ENCODE measurements around the gene TMA7.

Gene TMA7

GRCh38 chr3:48422681-48423080, 17.4 kb upstream of the TMA7 start:
- DNase-seq (ENCODE audit: low read depth in 2 of 2) = no peak

- no peak for DNase-seq (ENCODE audit: low read depth in 2 of 2)
Measured at GRCh38 chr3:48423241-48423882, 16.7 kb upstream of the TMA7 start.

GRCh38 chr3:48423883-48424695, 16.0 kb upstream of the TMA7 start:
- no peak for DNase-seq (ENCODE audit: low read depth in 2 of 2)

GRCh38 chr3:48425281-48425812, 14.7 kb upstream of the TMA7 start:
- no peak for DNase-seq (ENCODE audit: low read depth in 2 of 2)

- no peak for DNase-seq (ENCODE audit: low read depth in 2 of 2)
Measured at GRCh38 chr3:48426401-48426909, 13.6 kb upstream of the TMA7 start.

GRCh38 chr3:48426944-48427629, 13.0 kb upstream of the TMA7 start:
- DNase-seq (ENCODE audit: low read depth in 2 of 2) = no peak

DNA sequence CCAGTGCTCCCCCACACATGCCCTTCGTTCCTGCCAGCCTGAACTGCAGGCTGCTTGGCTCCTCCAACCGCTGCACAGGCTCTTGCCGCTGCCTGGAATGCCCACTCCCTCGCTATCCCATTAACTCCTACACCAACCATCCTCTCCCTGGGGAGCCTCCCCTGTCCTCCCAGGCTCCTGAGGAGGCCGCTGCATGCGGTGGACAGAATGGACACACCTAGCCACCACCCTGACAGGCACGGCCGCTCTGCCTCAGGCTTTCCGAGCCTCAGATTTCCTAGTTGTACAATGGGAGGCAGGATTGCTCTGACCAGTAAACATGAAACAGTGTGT, 12.5 kb upstream of the TMA7 start:
- DNase-seq (ENCODE audit: low read depth in 2 of 2) = no peak

DNA sequence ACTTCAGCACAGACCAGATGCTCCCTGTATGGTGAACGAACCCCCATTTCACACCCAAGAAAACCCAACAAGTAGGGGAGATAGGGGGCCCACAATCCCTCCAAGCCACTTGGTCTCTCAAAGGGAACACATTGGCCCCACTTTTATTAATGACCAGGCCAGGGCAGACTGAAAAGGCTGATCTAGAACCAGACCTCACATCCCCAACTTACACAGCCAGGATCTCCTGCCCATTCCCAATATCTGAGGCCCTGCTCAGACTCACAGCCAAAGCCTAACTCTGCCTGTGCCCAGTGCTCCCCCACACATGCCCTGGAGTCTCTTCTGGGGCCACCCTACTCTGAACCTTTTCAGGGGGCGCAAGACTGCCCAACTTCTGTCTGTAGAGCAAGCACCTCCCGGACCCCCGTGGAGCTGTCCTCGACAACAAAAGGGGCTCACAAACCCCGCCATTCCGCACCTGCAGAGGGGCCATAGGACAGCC, 11.9 kb upstream of the TMA7 start:
- DNase-seq (ENCODE audit: low read depth in 2 of 2) = no peak

DNA sequence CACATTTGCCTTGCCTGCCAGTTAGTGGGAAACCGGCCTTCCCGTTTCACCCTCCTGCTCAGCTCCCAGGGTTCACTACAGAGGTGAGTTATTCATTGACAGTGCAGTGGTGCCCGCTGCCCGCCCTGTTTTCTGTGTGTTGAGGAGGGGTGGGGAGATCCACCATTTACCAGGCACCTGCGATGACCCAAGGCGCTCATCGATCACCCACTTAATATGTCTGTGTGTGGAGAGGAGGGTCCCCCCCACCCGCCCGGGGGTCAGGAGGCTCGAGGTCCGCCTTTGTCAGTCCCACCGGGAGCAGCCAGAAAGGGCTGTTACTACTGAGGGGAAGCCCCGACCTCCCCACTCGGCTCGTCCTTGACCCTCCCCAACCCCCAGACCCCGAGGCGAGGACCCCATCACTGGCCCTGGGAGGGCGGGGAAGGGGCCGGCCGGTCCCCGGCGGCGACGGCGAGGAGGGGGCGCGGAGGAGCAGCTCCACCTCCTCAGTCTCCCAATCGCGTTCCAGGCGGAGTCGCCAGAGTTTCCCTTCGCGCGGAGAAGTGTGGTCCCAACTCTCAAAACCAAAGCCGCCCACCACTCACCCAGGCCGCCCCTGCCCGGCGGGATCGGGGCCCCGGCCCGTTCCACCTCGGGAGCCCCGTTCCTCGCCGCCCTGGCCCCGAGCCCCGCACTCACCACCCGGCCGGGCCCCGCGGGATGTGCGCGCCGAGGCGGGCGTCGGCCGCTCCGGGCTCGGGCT, 11.3 kb upstream of the TMA7 start:
- DNase-seq (ENCODE audit: low read depth in 2 of 2) = no peak

DNA sequence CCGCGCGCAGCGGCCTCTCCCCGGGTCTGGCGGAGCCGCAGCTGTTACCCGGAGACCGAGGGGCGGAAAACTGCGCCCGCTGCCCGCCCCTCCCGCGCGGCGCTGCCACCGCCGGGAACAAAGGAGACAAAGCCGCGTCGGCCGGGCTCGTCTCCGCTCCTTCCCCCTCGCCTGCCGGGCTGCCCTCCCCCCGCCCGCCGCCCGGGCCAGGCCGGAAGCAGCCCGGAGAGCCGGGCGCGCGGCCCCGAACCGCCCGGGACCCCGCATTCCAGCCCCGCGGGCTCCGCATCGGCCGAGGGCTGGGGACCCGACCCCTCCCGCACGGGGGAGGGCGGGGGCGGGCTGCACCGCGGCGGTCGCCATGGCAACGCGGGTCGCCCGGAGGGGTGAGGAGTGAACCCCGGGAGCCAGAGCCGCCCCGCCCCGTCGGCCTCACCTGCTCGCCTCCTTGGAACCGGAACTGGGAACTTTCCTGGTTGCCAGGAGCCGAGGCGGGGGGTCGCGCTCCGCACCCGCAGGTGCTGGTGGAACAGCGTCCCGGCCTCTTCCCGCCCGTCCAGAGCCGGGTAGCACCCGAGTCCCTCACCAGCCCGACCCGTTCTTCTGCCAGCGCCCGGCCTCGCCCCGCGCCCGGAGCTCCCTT, 10.6 kb upstream of the TMA7 start:
- no peak for DNase-seq (ENCODE audit: low read depth in 2 of 2)

DNA sequence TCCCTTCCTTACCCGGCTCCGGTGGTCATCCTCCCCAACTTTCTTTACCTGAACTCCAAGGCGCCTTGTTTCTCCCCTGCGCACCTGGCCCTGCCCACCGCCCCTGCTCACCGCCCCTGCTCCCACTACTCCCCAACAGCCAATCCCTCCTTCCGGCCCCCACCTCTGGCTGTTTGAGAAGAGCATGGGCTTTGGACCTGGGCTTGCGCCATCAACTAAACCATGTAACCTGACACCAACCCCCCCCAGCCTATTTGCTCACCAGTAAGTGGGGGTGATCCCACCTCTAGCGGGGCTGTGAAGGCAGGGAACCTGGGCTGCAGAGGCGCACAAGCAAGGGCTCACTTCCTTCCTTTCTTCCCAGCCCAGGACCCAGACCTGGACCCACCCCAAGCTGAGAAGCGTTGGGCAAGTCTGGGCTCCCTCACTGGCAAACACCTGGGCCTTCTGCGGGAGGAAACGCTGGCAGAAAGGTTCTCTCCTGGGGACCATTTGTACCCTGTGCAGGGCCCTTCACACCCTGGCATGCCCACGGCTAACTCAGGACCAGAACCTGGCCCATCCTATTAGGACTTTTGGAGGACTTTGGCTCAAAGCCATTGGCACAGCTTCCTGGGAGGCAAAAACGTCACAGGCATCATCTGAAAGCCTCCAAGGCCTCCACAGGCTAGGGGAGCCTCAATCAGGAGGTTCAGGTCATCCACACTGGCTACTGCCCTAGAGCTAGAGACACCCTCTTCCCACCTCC, 9.9 kb upstream of the TMA7 start, which contains the start of gene PLXNB1:
PLXNB1 (minus strand) TSS at position 127 of the 748 bp plus-strand sequence. CDS start 5,475 bp downstream, outside the sequence.
- no peak for DNase-seq (ENCODE audit: low read depth in 2 of 2)

GRCh38 chr3:48430708-48431101, 9.4 kb upstream of the TMA7 start:
- no peak for DNase-seq (ENCODE audit: low read depth in 2 of 2)

GRCh38 chr3:48431224-48432029, 8.6 kb upstream of the TMA7 start:
- DNase-seq (ENCODE audit: low read depth in 2 of 2) = no peak

- DNase-seq (ENCODE audit: low read depth in 2 of 2) = no peak
Measured at GRCh38 chr3:48432411-48433371, 7.4 kb upstream of the TMA7 start.

DNA sequence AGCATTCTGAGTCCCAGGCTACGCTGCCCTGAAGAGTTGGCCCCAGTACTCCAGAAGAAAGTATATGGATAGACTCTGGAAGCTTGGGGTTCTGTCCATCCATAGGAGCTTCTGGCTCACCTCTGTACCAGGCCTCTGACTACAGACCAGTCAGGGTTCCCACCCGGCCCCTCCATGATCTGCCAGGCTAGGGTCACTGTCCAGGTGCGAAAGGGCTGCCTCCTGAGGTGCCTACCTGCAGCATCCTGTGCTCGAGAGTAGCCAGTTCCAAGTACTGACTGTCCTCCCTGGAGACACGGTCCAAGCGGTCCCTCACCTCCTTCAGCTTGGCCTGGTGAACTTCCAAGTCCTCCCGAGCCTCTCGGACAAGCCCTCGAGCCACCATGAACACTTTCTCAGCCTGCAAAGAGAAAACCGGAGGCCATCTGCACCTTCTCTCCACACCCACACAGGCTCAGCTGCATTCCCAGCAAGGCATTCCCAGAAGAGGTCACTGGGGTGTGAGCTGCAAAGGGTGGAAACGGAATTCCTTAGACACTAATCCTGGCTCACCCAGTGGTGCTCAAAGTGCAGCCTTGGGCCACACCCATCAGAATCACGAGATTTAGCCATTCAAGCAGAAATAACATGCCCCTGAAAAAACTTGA, 6.5 kb upstream of the TMA7 start:
- DNase-seq (ENCODE audit: low read depth in 2 of 2) = no peak

DNA sequence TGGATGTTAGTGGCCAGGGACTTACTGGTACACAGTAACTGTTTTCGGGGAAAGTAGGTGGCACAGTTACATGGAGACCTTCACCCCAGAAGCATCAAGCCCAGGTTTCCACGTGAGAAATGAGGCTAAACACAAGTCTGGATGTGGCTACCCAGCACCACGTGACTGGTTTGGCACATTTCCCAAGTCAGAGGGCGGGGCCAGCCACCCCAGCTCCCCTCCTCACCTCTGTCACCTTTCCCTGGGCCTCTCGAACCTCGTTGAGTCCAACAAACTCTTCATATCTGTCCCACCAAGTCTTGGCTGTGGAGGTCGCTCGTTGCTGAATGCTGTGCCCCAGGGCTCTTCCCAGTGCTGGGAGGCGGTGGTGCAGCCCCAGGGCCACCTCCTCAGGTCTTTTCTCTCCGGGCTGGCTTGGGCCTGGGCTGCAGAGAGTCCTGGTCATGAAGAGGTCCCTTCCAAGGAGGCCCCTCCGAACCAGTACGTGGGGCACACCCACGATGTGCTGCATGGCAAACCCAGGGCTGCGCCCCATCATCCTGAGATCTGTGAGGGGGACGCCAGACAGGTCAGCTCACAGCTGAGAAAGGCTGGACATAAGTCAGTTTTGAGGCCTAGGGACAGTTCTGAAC, 5.3 kb upstream of the TMA7 start:
- DNase-seq (ENCODE audit: low read depth in 2 of 2) = no peak

- no peak for DNase-seq (ENCODE audit: low read depth in 2 of 2)
Measured at GRCh38 chr3:48435223-48435595, 4.8 kb upstream of the TMA7 start.

Data from fibroblast of skin of left biceps (primary cell).